Ectodermal cell (in vitro differentiated cells): ENCODE results near the gene MPZ. TPM values are rescaled to one million over a fixed set of nuclear protein-coding genes. Genes with fewer than 3 reads are reported as not detected.

Experiments
- H3K27ac ChIP-seq: 2 replicates; pipeline ENCODE4 v1.7.0; 2013; ENCODE audit warnings: mild to moderate bottlenecking, low read depth, low read length; ENCODE audit not compliant: insufficient read depth, poor library complexity, severe bottlenecking
- H3K27me3 ChIP-seq: 2 replicates; pipeline ENCODE4 v1.7.0; 2013; ENCODE audit warnings: mild to moderate bottlenecking, low read length; ENCODE audit not compliant: insufficient read depth, control insufficient read depth, poor library complexity, severe bottlenecking
- H3K36me3 ChIP-seq: one replicate; pipeline ENCODE4 v1.7.0; 2013; ENCODE audit warnings: low read length; ENCODE audit not compliant: control insufficient read depth, insufficient read depth
- H3K4me1 ChIP-seq: one replicate; pipeline ENCODE4 v1.7.0; 2013; ENCODE audit warnings: low read length; ENCODE audit not compliant: control insufficient read depth, insufficient read depth
- H3K4me3 ChIP-seq: 2 replicates; pipeline ENCODE4 v1.7.0; 2013; ENCODE audit warnings: low read depth, low read length, control low read depth; ENCODE audit not compliant: insufficient read depth
- H3K9me3 ChIP-seq: 2 replicates; pipeline ENCODE4 v1.7.0; 2013; ENCODE audit warnings: mild to moderate bottlenecking, low read length, moderate library complexity; ENCODE audit not compliant: control insufficient read depth
- WGBS, 2 experiments: methylation state at CpG; one replicate each; pipeline ENCODE4 v1.1.7; 2013; ENCODE audit warnings: missing lambda C conversion rate in 2 of 2; 5-methylcytosine and 5-hydroxymethylcytosine counted together
- polyA plus RNA-seq, 4 experiments: library from polyadenylated mRNA; stranded (reverse); fragments of 50-300 nt; gene quantifications; one replicate each; pipeline ENCODE4 v1.2.3, GENCODE V29; 2013

Gene MPZ
- polyA plus RNA-seq (2013, experiment 1 of 4): 10.1 TPM
- polyA plus RNA-seq (2013, experiment 2 of 4): 9.4 TPM
- 8.2 TPM for polyA plus RNA-seq (2013, experiment 3 of 4)
- 12.6 TPM for polyA plus RNA-seq (2013, experiment 4 of 4)

DNA sequence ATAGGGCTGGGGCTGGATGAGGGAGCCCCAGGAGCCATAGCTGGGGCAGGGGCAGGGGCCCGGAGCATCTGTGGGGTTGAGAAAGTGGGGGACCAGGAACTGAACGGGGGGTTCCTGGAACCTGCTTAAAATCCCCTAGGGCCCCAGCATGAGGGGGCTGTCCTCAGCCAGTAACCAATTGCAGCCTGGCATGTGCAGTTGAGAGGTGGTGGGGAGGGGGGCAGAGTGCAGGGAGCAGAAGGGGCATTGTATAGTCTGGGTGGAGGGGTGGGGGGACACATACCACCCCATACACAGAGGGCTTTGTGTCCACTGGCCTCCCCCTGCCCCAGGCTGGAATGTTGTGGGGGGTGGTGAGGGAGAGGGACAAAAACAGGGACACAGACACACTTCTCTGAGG is at the start of gene MPZ:
Gene MPZ (minus strand): TSS at position 101 of the 400 bp plus-strand sequence. CDS start 63 bp downstream, at position 38.
- Histone ChIP-seq H3K4me3 (no peak within 1 kb of the TSS), H3K4me1 (peaks cover 10% of the 10 kb centered on the region), H3K9me3 (no peaks in the 10 kb centered on the region), H3K36me3 (no peaks in the 10 kb centered on the region), H3K27ac (no peak within 1 kb of the TSS), H3K27me3 (no peaks in the 10 kb centered on the region)
- 63 to 71% methylated on average over 2 of the region's 2 CpGs for WGBS, 2 experiments

DNA sequence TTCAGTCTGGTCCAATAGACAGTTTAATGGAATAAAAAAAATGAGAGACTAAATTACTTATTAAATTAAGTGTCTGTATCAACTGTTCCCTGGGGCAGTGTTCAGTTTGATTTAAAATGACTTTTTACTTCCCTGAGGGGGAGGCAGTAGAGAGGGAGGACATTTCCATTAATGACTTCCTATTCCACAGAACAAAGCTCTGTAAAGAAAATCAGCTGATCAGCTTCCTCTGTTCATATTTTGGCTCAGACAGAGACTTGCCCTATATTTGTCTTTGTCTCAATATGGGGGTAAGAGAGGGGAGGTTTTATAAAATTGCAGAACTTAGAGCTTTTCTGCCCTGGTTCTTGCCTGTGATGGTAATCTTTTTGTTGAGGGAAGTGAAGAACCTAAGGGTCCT is 49.5 kb upstream of the MPZ start:
- H3K27ac ChIP-seq: no peak overlapping the region
- no peaks in the 10 kb centered on the region for H3K4me1 ChIP-seq
- peaks cover 6% of the 10 kb centered on the region for H3K36me3 ChIP-seq
- H3K9me3 ChIP-seq: no peaks in the 10 kb centered on the region
- H3K27me3 ChIP-seq: no peaks in the 10 kb centered on the region
- no peak overlapping the region for H3K4me3 ChIP-seq

DNA sequence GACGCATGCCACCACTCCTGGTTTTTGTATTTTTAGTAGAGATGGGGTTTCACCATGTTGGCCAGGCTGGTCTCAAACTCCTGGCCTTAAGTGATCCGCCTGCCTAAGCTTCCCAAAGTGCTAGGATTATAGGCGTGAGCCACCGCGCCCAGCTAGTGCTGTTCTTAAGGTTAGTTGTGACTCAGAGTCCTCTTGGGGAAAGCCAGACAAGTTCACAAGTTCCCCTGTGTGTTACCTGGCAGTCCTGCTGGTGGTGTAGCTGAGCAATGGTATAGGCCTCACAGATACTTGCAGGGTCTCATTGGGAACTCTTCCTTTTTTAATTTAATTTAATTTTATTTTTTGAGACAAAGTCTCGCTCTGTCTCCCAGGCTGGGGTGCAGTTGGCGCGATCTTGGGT is 47.3 kb upstream of the MPZ start:
- Histone ChIP-seq H3K4me1 (no peaks in the 10 kb centered on the region), H3K9me3 (no peaks in the 10 kb centered on the region), H3K4me3 (no peak overlapping the region), H3K27ac (no peak overlapping the region), H3K36me3 (no peaks in the 10 kb centered on the region), H3K27me3 (no peaks in the 10 kb centered on the region)
- WGBS, 2 experiments: 88 to 96% methylated on average over 8 of the region's 8 CpGs

DNA sequence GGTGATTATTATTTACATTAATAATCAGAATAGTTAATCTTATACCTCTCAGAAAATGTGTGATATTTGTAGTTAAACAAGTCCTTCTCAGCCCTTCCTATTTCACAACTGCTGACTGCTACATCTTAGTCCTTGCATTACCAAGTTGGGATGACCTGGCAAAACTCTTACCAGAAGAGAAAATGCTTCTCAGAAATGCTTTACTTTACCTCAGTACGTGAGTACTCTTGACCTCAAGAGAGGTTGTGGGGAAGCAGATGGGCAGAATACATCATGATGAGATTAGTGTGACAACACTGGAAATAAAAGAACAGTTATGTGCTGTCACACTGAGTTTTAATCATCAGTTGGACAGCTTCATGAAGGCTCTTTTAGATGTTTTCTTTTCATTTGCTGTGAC is 41.7 kb upstream of the MPZ start:
- H3K27ac ChIP-seq: no peak overlapping the region
- H3K4me3 ChIP-seq: no peak overlapping the region
- WGBS, 2 experiments: 85 to 94% methylated on average over 1 of the region's 1 CpG
- no peaks in the 10 kb centered on the region for H3K9me3 ChIP-seq
- no peaks in the 10 kb centered on the region for H3K4me1 ChIP-seq
- H3K36me3 ChIP-seq: no peaks in the 10 kb centered on the region
- H3K27me3 ChIP-seq: no peaks in the 10 kb centered on the region

DNA sequence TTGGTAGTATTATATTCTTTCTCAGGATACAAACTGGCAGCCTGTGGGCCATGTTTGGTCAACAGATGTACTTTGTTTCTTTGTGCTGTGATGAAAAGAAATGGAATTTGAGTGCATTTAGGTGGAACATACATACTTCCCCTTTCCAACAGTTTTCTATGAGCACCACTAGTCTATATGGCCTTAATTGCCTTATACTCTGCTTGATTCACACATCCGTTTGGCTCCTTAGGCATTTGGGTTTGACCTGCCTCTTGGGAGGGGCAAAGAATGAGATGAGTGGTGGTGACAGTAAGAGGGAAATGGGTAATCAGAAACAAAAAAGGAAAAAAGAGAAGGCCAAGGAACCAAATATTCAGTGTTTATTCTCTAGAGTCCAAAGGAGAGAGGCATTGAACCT is 40.9 kb upstream of the MPZ start:
- 82 to 91% methylated on average over 1 of the region's 1 CpG for WGBS, 2 experiments
- no peak overlapping the region for H3K4me3 ChIP-seq
- H3K4me1 ChIP-seq: no peaks in the 10 kb centered on the region
- no peaks in the 10 kb centered on the region for H3K27me3 ChIP-seq
- no peak overlapping the region for H3K27ac ChIP-seq
- no peaks in the 10 kb centered on the region for H3K9me3 ChIP-seq
- H3K36me3 ChIP-seq: peaks cover 4% of the 10 kb centered on the region

DNA sequence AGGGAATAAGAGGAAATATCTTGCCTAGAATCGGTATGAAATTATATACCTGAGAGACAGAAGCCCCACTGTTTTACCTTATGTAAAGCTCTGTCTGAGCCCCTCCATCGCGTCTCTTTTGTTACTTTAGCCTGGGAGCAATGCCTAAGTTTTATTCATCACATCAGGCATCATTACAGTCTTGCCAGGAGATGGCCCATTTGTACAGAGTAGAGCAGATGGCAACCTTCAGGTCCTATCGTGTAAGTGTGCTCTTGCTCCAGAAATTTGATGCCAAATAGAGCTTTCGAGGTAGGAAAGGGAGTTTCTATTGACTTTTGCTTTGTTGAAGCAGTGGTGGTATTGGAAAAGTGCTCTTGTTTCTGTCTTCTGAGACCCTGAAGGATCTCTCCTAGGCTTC is 33.1 kb upstream of the MPZ start:
- no peak overlapping the region for H3K4me3 ChIP-seq
- H3K27me3 ChIP-seq: no peaks in the 10 kb centered on the region
- H3K4me1 ChIP-seq: no peaks in the 10 kb centered on the region
- H3K36me3 ChIP-seq: peaks cover 24% of the 10 kb centered on the region
- no peaks in the 10 kb centered on the region for H3K9me3 ChIP-seq
- 97% methylated on average over 5 of the region's 5 CpGs for WGBS, 2 experiments
- H3K27ac ChIP-seq: no peak overlapping the region

DNA sequence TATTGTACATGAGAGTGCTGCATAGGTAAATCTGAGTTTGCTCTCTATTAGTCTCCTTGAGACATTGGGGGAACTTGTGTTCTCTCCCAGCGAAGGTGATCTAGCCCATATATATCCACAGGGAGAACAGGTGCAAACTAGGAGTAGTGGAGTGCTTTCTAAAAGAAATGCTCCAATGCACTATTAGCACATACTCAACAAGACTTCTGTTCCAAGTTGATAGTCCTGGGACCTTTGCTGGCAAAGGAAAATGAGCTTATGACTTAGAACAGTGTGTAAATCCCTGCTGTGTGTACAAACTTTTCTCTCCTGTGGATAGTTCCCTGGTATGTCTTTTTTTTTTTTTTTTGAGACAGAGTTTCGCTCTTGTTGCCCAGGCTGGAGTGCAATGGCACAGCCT is 32.4 kb upstream of the MPZ start:
- Histone ChIP-seq H3K9me3 (no peaks in the 10 kb centered on the region), H3K36me3 (peaks cover 24% of the 10 kb centered on the region), H3K27ac (no peak overlapping the region), H3K4me3 (no peak overlapping the region), H3K27me3 (no peaks in the 10 kb centered on the region), H3K4me1 (no peaks in the 10 kb centered on the region)
- WGBS, 2 experiments: 93 to 100% methylated on average over 2 of the region's 2 CpGs

DNA sequence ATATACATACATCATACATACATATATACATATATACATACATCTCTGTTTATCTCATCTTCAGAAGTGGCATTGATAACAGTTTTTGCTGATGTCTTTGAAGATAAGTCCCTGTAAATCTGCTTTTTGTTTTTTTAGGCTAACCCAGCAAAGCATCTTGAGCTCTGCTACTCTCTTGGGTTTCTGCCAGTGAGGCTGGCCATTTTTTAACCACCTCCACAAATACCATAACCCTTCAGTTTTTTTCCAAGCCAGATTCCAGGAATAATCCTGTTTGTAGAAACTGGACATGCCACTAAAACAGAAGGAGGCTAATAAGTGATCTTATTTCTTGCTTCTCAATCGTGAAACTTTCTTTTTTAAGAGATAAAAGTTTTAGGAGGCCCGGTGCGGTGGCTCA is 26.0 kb upstream of the MPZ start:
- H3K36me3 ChIP-seq: peaks cover 3% of the 10 kb centered on the region
- no peaks in the 10 kb centered on the region for H3K9me3 ChIP-seq
- WGBS, 2 experiments: 91 to 93% methylated on average over 3 of the region's 3 CpGs
- H3K27ac ChIP-seq: no peak overlapping the region
- H3K4me1 ChIP-seq: no peaks in the 10 kb centered on the region
- H3K27me3 ChIP-seq: no peaks in the 10 kb centered on the region
- H3K4me3 ChIP-seq: no peak overlapping the region

DNA sequence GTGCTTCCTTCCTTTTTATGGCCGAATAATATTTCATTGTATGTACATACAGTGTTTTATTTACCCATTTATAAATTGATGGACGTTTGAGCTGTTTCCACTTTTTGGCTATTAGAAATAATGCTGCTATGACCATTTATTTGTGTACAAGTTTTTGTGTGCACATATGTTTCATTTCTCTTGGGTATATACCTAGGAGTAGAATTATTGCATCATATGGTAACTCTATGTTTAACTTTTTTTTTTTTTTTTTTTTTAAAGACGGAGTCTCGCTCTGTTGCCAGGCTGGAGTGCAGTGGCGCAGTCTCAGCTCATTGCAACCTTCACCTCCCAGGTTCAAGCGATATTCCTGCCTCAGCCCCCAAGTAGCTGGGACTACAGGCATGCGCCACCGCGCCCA is 23.4 kb upstream of the MPZ start:
- Histone ChIP-seq H3K4me1 (no peaks in the 10 kb centered on the region), H3K4me3 (no peak overlapping the region), H3K36me3 (peaks cover 6% of the 10 kb centered on the region), H3K27me3 (no peaks in the 10 kb centered on the region), H3K9me3 (no peaks in the 10 kb centered on the region), H3K27ac (no peak overlapping the region)
- WGBS, 2 experiments: 89 to 93% methylated on average over 8 to 9 of the region's 9 CpGs

DNA sequence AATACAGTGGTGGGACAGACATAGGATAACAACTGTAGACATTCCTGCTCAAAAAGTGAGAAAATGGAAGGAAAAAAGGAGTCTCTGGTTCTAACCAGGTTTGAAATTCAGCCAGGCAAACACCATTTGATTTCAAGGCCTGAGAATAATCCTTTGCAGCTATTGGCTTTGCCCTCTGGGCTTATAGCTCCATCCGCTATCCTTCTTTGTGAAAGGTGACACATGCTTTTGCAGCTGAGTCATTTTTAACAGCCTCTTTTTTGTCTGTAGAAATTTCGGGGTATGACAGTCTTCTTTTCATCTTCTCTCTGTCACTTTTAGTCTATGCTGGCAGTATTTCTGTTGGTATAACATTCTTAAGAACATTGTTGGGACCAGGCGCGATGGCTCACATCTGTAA is 20.6 kb upstream of the MPZ start:
- H3K27me3 ChIP-seq: no peaks in the 10 kb centered on the region
- no peak overlapping the region for H3K4me3 ChIP-seq
- H3K4me1 ChIP-seq: no peaks in the 10 kb centered on the region
- peaks cover 6% of the 10 kb centered on the region for H3K36me3 ChIP-seq
- H3K27ac ChIP-seq: no peak overlapping the region
- WGBS, 2 experiments: 90 to 96% methylated on average over 4 of the region's 4 CpGs
- no peaks in the 10 kb centered on the region for H3K9me3 ChIP-seq

DNA sequence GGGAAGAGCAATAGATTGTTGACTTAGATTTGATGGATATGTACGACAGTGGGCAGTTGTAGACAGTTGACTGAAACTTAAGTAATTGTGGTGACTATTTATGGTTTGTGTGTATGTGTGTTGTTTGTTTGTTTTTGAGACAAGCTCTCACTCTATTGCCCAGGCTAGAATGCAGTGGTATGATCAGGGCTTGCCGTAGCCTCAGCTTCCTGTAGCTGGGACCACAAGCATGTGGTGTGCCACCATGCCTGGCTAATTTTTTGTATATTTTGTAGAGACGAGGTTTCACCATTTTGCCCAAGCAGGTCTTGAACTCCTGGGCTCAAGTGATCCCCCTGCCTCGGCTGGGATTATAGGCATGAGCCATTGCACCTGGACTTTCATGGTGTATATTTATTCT is 14.3 kb upstream of the MPZ start:
- H3K36me3 ChIP-seq: peaks cover 3% of the 10 kb centered on the region
- no peak overlapping the region for H3K4me3 ChIP-seq
- 94 to 98% methylated on average over 4 of the region's 4 CpGs for WGBS, 2 experiments
- H3K27me3 ChIP-seq: no peaks in the 10 kb centered on the region
- no peaks in the 10 kb centered on the region for H3K4me1 ChIP-seq
- H3K27ac ChIP-seq: no peak overlapping the region
- no peaks in the 10 kb centered on the region for H3K9me3 ChIP-seq
